ENCODE results near the gene MROH9. TPM values are rescaled to one million over a fixed set of nuclear protein-coding genes. Genes with fewer than 3 reads are reported as not detected.

Gene MROH9
- total RNA-seq, 1 donor from 2014 or later, result not detected

DNA sequence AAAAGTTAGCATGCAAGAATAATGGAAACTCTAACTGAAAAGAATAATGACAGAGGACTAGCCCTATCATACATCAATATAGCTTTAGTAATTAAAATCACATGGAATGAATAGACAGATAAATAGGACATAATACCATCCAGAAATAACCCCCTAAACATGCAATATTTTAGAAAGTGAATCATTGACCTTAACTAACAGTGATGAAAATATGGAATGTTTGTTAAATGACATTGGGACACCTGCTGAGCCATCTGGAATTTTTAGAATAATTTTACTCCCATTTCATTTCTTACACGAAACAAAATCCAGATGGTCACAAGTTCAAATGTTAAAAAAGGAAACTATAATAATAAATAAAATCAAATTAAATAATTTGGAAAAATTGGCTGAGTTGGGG, 102.3 kb downstream of the MROH9 start:
- Mint-ChIP-seq H3K9me3 (peaks cover 2% of the 10 kb centered on the region), H3K27me3 (ENCODE audit: low read depth) (peaks cover 26% of the 10 kb centered on the region), H3K27ac (no peak overlapping the region), H3K36me3 (no peaks in the 10 kb centered on the region), H3K4me1 (no peaks in the 10 kb centered on the region), H3K4me3 (no peak overlapping the region)
- TF ChIP-seq, protein P1, sequence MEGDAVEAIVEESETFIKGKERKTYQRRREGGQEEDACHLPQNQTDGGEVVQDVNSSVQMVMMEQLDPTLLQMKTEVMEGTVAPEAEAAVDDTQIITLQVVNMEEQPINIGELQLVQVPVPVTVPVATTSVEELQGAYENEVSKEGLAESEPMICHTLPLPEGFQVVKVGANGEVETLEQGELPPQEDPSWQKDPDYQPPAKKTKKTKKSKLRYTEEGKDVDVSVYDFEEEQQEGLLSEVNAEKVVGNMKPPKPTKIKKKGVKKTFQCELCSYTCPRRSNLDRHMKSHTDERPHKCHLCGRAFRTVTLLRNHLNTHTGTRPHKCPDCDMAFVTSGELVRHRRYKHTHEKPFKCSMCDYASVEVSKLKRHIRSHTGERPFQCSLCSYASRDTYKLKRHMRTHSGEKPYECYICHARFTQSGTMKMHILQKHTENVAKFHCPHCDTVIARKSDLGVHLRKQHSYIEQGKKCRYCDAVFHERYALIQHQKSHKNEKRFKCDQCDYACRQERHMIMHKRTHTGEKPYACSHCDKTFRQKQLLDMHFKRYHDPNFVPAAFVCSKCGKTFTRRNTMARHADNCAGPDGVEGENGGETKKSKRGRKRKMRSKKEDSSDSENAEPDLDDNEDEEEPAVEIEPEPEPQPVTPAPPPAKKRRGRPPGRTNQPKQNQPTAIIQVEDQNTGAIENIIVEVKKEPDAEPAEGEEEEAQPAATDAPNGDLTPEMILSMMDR (IDR thresholded peaks at IDR 0.05; ENCODE audit: unreplicated experiment), result no peak
- no peak for DNase-seq (ENCODE audit: low spot score in 2 of 2, unreplicated experiment in 2 of 2)

DNA sequence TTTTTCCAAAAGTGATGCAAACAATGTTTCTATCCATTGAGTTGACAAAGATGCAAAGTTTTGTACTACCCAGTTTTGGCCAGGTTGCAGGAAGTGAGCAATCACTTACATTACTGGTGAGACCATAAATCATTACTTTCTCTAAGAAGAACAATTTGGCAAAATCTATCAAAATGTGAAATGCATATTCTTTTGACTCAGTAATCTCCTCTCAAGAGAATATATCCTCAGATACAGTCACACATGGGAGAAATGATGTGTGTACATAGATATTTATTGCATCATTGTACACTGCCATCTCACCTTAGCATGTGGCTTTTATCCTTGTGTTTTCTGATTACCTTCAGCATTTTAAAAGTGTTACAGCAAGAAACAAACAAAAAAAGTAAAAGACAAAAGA, 103.0 kb downstream of the MROH9 start:
- no peak for DNase-seq (ENCODE audit: low spot score in 2 of 2, unreplicated experiment in 2 of 2)
- H3K4me1 Mint-ChIP-seq, result no peaks in the 10 kb centered on the region
- H3K9me3 Mint-ChIP-seq, result peaks cover 9% of the 10 kb centered on the region
- no peak overlapping the region for H3K4me3 Mint-ChIP-seq
- no peak overlapping the region for H3K27ac Mint-ChIP-seq
- TF ChIP-seq, protein P1 (IDR thresholded peaks at IDR 0.05; ENCODE audit: unreplicated experiment), result no peak
- H3K36me3 Mint-ChIP-seq, result no peaks in the 10 kb centered on the region
- peaks cover 28% of the 10 kb centered on the region for H3K27me3 Mint-ChIP-seq (ENCODE audit: low read depth)

DNA sequence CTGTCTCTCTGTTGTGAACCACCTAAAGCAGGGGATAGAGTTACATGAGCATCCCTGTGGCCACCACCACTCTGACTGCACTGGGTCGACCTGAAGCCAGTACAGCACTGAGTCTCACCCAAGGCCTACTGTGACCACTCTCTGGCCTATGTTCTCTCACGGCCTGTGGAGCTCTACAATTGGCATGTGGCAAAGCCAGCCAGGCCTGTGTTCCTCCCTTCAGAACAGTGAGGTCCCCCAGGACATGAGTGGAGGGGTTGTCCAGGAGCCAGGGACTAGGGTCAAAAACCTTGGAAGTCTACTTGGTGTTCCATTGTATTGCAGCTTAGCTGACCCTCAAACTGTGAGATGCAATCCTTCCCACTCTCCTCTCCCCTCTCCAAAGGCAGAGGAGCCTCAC, 112.7 kb downstream of the MROH9 start:
- no peaks in the 10 kb centered on the region for H3K36me3 Mint-ChIP-seq
- DNase-seq (ENCODE audit: low spot score in 2 of 2, unreplicated experiment in 2 of 2), result no peak
- TF ChIP-seq, protein P1 (IDR thresholded peaks at IDR 0.05; ENCODE audit: unreplicated experiment), result no peak
- no peaks in the 10 kb centered on the region for H3K27me3 Mint-ChIP-seq (ENCODE audit: low read depth)
- peaks cover 51% of the 10 kb centered on the region for H3K9me3 Mint-ChIP-seq
- H3K4me1 Mint-ChIP-seq, result no peaks in the 10 kb centered on the region
- H3K27ac Mint-ChIP-seq, result no peak overlapping the region
- no peak overlapping the region for H3K4me3 Mint-ChIP-seq

DNA sequence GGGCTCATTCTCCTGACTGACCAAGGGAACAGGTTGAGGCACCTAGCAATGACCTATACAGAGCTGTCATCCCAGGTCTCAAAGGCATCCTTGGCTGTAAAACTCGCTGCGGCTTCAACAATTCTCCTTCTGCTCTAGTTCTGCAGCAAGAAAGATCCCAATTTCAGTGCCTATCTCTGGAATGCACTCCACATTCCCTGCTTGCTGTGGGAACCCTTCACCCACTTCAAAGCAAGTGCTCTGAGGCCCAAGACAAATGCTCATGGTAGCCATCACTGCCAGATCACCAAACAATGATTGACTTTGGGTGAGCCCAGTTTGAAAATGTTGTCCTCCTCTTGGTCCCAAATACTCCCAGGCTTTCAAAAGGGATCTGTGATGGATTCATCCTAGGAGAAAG, 117.6 kb downstream of the MROH9 start:
- TF ChIP-seq, protein P1 (IDR thresholded peaks at IDR 0.05; ENCODE audit: unreplicated experiment), result no peak
- Mint-ChIP-seq H3K27ac (no peak overlapping the region), H3K4me1 (no peaks in the 10 kb centered on the region), H3K36me3 (no peaks in the 10 kb centered on the region), H3K27me3 (ENCODE audit: low read depth) (peaks cover 7% of the 10 kb centered on the region), H3K4me3 (no peak overlapping the region), H3K9me3 (peaks cover 18% of the 10 kb centered on the region)
- DNase-seq (ENCODE audit: low spot score in 2 of 2, unreplicated experiment in 2 of 2), result no peak

DNA sequence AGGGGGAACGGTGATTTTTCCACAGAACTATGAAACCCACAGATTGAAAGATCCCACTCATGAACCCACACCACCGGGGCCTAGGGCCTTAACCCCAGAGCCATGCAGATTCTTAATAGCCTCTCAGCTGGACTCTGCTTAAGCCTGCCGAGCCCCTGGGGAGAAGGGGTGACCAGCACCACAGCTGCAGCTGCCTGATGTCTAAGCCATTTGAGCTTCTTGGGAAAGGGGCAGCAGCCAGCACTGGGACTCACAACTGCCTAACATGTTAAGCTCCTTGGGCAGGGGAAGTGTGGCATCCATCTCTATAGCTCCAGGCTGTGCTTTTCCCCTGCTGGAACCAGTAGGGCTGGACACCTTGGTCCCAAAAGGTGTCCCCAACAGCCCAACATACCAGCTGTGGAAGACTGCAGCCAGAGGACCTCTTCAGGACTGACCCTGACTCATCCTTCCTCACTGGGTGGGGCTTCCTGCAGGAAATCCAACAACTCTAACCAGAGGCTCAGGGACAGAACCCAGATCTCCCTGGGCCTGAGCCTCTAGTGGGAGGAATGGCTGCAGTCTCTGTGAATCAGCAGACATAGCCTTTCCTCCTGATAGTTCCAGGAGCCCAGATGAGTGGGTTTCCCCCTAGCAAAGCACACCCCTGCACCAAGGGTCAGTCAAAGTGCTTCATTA, 120.8 kb downstream of the MROH9 start:
- no peak for DNase-seq (ENCODE audit: low spot score in 2 of 2, unreplicated experiment in 2 of 2)
- H3K9me3 Mint-ChIP-seq, result peaks cover 12% of the 10 kb centered on the region
- TF ChIP-seq, protein P1 (IDR thresholded peaks at IDR 0.05; ENCODE audit: unreplicated experiment), result no peak
- H3K4me1 Mint-ChIP-seq, result no peaks in the 10 kb centered on the region
- no peak overlapping the region for H3K27ac Mint-ChIP-seq
- no peaks in the 10 kb centered on the region for H3K36me3 Mint-ChIP-seq
- peaks cover 15% of the 10 kb centered on the region for H3K27me3 Mint-ChIP-seq (ENCODE audit: low read depth)
- no peak overlapping the region for H3K4me3 Mint-ChIP-seq

Measured in mesothelial cell of epicardium (in vitro differentiated cells).